Caki2 (cell line): ENCODE data around the gene PTPRN2. TPM values are rescaled to one million over a fixed set of nuclear protein-coding genes. Genes with fewer than 3 reads are reported as not detected.
"Not testable (repeated sequence)": the region's sequence is repeated elsewhere in the genome, so short reads cannot be mapped to it uniquely, and the experiment has no call there.

Experiments used
- DNase-seq: peaks from one replicate; pipeline ENCODE4 v3.0.0-alpha.2; 2015; ENCODE audit warnings: low read depth
- in situ Hi-C: cut with HindIII; loops from 2 replicates; pipeline ENCODE4 v1.10.0; 2016; ENCODE audit warnings: low sequenced_read_pairs, low pct_unique_long_range_greater_than_20kb, mixed read lengths
- total RNA-seq: library from RNA; depleted of rRNA; stranded (reverse); fragments of >200 nt; shearing (Covaris generic); gene quantifications from 2 replicates; pipeline ENCODE4 v1.2.3, GENCODE V29; 2014; ENCODE audit warnings: low replicate concordance

Gene PTPRN2
- total RNA-seq, 1 experiment from 2014 or later, result 0.88 TPM

DNA sequence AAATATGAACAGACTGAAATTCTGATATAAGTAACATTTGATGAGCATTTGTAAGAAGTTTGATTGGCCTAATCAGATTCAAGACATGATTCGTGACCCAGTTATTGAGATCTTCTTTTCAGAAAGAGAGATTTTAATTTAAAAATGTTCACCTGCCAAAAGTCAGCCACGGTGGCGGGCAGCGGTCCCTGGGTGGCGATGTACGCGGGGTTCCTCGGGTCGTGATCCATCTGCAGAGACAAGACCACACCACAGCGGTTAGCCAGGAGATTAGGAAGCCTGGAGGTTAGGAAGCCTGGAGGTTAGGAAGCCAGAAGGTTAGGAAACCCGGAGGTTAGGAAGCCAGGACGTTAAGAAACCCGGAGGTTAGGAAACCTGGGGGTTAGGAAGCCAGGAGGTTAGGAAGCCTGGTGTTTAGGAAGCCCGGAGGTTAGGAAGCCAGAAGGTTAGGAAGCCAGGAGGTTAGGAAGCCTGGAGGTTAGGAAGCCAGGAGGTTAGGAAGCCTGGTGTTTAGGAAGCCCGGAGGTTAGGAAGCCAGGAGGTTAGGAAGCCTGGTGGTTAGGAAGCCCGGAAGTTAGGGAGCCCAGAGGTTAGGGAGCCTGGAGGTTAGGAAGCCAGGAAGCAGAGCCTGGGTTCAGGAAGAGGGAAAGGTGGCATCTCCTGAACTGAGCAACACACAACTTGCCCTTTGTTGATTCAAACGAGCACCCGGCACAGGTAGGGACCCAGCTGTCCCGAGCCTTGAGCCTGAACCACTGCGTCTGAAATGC lies 992.4 kb downstream of the PTPRN2 start:
- in situ Hi-C loops, result no loop called here
- DNase-seq, result no peak

DNA sequence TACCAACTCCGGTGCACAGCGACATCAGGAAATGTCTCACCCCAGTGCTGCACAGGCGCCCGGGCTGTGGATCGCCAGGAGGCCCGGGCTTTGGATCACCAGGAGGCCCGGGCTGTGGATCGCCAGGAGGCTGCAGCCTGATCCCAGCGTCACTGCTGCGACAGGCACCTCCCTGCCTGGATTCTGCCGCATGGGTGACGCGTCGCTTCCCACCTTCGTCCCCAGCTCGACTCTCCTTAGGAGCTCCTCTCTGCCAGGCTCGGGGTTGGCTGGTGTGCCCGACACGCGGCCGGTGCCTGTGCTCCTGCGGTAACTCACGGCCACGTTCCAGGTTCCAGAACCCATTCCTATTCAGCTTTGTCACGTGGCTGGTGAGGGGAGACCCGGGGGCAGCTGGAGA lies 993.3 kb downstream of the PTPRN2 start:
- no peak for DNase-seq
- in situ Hi-C loops, result no loop called here

DNA sequence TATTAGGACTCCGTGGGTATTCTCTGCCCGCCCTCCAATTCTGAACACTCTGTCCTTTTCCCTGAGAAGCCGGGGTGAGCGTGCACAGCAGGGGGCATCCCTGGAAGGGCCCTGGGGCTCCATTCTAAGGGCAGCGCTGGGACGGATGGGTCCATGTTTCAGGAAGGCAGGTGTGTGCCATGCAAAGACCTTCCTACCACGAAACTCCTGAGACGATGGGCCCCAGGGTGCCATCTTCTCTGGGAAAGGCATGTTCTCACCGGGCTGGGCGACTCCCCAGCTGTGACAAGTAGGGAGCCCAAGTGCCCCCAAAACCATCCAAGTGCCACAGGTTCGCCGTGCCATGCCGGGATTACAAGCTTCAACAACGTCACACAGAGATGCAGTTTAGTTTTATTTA lies 994.1 kb downstream of the PTPRN2 start:
- no peak for DNase-seq

DNA sequence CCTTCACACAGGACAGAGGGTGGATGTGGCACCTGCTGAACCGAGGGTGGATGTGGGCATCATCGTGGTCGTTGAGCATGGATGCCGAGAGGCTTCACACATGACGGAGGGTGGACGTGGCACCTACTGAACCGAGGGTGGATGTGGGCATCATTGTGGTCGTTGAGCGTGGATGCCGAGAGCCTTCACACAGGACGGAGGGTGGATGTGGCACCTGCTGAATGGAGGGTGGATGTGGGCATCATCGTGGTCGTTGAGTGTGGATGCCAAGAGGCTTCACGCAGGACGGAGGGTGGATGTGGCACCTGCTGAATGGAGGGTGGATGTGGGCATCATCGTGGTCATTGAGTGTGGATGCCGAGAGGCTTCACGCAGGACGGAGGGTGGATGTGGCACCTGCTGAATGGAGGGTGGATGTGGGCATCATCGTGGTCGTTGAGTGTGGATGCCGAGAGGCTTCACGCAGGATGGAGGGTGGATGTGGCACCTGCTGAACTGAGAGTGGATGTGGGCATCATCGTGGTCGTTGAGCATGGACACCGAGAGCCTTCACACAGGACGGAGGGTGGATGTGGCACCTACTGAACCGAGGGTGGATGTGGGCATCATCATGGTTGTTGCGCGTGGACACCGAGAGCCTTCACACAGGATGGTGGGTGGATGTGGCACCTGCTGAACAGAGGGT lies 994.8 kb downstream of the PTPRN2 start:
- DNase-seq, in situ Hi-C loops: not testable (repeated sequence)

More for the DNA sequence above, 994.1 kb downstream of the PTPRN2 start:
- in situ Hi-C loops, result no loop called here

DNA sequence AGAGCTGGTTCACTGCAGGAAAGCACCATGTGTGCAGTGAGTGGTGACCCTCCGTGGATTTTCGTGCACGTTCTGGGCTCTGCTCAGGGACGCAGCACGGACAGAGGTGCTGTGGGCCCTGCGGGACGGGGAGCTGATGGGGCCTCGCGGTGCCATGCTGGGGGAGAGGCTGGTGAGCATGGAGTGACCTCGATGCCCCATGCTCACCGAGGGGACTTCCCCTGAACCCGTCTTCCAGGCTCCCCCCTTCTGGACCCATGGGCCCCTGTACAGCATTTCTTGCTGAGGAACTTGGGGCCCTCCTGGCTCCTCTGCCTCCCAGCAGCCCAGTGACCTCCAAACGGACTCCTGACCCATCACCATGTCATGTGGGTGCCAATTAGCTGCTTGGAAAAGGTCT lies 997.1 kb downstream of the PTPRN2 start:
- in situ Hi-C loops, result no loop called here
- DNase-seq, result no peak

DNA sequence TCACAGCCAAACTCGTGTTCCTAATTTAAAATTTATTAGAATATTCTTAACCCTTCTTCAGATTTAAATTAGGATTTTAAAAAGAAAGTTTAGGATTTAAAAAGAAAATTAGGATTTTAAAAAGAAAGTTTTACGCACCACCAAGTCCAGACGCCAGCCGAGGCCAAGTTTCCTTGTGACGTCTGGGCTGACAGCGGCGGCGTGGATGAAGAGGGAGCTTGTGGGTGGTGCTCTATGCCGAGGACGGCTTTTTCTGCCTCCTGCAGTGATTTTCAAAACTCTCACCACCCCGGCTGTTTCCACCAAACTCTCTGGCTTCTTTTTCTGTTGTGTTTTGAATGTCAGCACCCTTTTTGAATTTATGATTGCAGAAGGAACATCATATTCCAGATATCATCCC lies 997.9 kb downstream of the PTPRN2 start:
- no peak for DNase-seq
- in situ Hi-C loops, result no loop called here

DNA sequence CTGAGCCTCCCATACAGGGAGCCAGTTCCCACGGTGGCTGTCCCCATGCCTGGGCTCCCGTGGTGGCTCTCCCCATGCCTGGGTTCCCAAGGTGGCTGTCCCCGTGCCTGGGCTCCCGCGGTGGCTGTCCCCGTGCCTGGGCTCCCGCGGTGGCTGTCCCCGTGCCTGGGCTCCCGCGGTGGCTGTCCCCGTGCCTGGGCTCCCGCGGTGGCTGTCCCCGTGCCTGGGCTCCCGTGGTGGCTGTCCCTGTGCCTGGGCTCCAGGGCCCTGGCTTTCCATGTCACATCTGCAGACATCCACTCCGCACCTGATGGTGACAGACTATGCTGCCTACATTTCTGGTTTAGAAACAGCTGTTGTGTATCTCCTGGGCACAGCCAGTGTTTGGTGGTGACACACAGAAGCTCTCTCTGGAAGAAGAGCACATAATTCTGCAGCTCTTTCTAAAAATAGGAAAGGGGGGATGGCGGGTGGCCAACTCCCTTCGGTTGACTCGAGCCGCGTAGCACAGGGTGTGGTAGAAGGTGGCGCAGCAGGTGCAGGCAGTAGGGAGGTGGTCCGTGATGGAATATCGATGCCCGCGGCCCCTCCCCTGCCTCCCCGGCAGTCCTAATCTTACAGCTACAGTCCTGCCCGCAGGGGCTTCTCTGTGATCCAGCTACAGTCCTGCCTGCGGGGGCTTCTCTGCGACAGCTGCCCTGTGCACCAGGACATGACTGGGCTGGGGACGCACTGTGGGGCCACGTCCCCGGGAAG lies 999.6 kb downstream of the PTPRN2 start:
- in situ Hi-C loops, result no loop called here
- no peak for DNase-seq

DNA sequence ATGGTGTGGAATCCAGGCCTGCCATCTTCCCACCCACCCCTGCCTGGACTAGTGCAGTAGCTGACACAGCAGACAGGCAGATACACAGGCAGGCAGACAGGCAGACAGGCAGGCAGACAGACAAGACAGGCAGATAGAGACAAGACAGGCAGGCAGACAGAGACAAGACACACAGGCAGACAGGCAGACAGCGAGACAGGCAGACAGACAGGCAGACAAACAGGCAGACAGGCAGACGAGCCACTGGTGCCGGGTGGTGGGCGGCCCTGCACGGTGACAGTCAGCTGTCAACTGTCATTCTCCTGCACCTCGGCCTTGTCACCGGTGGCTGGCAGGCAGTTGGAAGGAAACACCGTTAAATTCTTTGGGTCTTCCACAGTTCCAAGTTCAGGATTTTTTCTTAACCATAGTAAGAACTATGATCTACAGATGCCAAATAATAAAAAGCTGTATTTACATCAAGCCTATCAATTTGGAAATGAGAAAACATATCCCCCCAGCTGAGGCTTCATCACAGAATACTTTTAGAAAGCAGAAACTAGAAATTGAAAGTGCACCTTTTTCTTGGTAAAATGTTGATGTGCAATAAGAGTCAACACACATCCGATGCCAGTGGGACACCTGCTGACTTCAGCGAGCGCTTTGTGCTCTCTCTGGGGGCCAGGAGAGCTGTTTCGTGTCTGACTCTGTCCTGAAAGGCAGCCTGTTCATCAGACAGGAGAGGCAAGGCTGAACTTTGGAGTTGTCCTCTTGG lies 1000.4 kb downstream of the PTPRN2 start:
- in situ Hi-C loops, result no loop called here
- DNase-seq, result no peak

DNA sequence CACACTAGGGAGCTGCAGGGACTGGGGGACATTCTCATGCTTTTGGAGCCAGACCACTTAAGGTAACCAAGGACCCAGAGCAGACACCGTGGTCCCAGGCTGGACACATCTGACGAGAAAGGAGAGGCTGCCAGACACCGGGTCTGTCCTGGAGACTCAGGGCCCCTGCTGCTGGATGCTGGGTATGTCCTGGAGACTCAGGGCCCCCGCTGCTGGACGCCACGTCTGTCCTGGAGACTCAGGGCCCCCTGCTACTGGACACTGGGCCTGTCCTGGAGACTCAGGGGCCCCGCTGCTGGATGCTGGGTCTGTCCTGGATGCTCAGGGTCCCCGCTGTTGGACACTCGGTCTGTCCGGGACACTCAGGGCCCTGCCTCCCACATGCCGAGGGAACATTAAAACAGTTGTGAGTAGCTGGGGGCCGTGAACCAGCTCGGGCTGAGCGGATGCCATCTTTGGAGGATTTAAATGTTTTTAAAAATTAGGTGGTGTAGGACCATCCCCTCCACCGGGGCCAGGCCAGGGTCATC lies 1001.1 kb downstream of the PTPRN2 start:
- DNase-seq, result no peak
- in situ Hi-C loops, result no loop called here

DNA sequence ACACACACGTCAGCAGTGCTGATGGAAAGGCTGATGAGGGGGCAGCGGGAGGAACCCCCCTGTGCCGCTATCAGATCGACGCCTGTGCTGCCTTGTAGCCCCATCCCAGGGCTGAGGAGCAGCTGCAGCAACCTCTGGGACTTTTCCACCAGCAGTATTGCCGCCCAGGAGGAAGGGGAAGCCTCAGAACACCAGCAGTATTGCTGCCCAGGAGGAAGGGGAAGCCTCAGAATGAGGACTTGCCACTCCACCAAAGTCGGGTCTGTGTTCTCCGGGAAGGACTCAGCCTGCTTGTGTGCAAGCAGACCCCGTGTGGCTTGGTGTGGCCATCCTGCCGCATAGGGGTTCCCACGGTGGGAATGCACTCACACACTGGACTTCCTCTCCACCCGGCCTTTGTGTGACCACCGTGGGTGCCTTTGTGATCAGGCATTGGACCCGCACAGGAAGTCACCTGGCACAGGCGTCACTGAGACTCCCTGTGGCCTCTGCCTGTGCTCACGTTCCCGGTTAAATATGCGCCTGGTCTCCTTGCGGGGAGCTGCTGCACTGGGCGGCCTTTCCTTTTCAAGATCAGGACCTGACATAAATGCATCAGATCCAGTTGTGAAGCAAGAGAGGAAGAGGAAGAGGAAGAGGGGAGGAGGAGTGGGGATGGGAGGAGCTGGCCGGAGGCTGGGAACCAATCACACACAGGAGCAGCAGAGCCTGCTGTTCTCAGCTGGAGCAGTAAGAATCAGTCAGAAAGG lies 1002.3 kb downstream of the PTPRN2 start:
- no peak for DNase-seq

DNA sequence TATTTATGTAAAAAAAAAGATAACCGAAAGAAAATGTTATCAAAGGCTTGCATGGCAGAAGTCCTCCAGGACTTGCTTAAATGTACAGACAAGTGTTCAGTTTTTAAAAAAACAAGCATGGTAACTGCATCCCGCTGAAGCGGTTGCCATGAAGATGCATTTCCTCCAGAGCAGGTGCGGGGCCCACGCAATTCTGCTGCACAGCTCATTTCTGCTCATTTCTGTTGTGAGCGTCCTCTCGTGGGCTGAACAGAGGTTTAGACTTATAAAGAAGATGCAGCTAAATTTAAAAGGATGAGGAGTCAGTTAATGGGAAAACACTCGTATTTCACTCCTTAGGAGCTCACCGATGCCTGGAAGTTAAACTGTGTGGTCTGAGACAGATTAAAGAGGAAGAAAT lies 1003.2 kb downstream of the PTPRN2 start:
- no peak for DNase-seq
- in situ Hi-C loops, result no loop called here

More for the DNA sequence above, 1002.3 kb downstream of the PTPRN2 start:
- in situ Hi-C loops, result no loop called here

DNA sequence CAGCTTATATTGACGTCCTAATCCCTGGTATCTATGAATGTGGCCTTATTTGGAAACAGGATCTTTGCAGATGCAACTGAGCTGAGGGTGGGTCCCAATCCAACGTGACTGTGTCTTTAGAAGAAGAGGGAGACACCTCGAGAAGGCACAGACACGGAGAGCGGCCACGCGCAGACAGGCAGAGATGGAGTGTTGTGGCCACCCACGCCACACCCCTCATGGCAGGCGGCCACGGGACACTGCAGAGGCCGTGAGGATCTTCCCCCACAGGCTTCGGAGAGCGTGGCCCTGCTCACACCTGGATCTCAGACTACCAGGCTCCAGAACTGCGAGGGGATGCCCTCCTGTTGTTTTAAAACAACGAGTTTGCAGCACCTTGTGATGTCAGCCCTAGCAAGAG lies 1005.9 kb downstream of the PTPRN2 start:
- in situ Hi-C loops, result no loop called here
- DNase-seq, result no peak

DNA sequence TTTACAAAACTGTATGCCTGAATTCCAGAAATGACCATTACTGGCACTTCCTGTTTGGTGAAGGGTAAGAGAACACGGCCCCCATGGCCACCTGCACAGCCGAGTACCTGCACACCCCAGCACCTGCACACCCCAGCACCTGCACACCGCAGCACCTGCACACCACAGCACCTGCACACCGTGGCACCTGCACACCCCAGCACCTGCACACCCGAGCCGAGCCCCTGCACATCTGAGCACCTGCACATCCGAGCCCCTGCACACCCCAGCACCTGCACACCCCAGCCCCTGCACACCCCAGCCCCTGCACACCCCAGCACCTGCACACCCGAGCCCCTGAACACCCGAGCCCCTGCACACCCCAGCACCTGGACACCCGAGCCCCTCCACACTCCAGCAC lies 1007.3 kb downstream of the PTPRN2 start:
- DNase-seq, result no peak
- in situ Hi-C loops, result no loop called here

DNA sequence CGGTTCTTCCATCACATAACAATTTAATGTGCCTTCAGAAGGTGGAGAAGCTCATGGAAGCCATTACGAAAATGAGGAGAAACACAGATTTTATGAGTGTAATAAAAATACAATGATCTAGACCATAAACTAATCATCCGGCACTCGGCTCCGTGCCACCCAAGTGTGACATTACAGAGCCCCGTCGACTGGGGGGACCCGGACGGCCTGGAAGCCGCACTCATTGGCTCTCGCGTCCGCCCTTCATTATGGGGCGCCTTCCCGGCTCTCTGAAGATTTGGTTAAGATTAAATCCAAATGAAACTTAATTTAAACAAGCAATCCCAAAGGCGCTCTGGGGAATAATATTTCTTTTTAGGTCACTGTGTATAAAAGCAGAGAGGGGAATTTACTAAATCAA lies 1008.2 kb downstream of the PTPRN2 start:
- no peak for DNase-seq
- in situ Hi-C loops, result no loop called here

DNA sequence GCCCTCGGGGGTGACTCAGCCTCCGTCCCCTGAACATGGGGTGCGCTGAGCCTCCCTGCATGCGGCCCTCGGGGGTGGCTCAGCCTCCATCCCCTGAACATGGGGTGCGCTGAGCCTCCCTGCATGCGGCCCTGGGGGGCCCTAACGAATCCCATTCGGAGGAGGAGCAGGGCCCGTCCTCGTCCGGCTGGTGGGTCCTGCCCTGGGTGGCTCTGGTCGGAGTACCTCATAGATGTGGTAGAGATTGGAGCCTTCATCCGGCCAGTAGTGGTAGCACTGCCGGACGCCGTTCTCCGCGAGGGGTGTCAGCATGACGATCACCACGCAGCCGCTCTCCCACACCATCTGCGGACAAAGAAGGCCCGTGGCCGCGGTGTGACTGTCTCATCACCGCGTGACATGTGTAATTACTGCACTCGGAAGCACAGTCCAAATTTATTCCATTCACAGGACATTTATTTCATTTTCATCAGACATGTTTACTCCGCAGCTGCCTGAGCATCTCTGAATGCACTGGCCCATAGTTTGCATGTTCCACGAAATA lies 1009.8 kb downstream of the PTPRN2 start:
- in situ Hi-C loops, result no loop called here
- DNase-seq, result no peak

DNA sequence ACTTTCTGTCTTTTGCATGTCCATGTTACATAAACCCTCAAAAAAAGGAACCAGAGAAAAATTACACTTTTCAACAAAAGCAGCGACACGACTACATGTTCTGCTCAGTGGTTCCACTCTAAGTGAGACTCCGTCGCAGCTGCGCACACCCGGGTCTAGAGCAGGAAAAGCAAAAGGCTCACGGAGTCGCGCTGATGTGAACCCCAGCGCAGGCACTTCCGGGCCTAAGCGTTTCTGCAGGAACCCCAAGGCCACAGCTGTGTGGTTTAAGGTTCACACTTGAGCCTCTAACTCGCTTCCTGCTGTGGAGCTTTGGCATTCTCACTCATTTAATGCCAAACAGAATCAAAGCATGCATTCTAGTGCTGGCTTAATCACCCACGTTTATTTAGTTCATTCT lies 1010.6 kb downstream of the PTPRN2 start:
- no peak for DNase-seq
- in situ Hi-C loops, result no loop called here

DNA sequence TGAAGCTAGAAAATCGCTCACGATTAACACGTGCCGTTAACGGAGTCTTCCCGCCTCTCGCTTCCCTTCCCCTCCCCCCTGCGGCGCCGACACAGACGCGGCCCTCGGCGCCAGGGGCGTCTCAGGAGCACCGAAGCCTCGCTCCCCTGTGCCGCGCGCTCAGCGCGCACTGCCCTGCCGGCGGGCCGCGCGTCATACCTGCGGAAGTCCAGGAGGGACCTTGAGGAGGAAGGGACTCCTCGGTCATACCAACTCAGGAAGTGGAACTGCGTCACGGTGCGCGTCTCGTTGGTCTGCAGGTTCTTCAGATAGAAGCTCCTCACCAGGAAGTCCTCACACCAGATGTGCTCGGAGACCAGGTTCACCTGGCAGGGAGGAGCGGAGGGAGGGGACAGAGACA lies 1011.2 kb downstream of the PTPRN2 start:
- DNase-seq, result no peak
- in situ Hi-C loops, result no loop called here
